Posterior vena cava (tissue), 2 donors: ENCODE results near the gene DENND5A. TPM values are rescaled to one million over a fixed set of nuclear protein-coding genes. Genes with fewer than 3 reads are reported as not detected.
"Not testable (repeated sequence)": the region's sequence is repeated elsewhere in the genome, so short reads cannot be mapped to it uniquely, and the experiment has no call there.

Experiments
- DNase-seq: peaks from one replicate; pipeline ENCODE4 v3.0.0-alpha.2; 2020; ENCODE audit warnings: low spot score
- intact Hi-C, 2 donors: fragments of 100-400 bp; cut with DNase I; formaldehyde crosslinking; loops; one replicate each; pipeline versions ENCODE4 v1.14.1 to v1.14.2; 2022 to 2023
- total RNA-seq, 2 donors: library from RNA; stranded (reverse); fragmentation: NEBNext Ultra II Directional; extraction: Animal tissue kit (Norgen Biotek cat#: 25700); gene quantifications; one replicate each; pipeline ENCODE4 v1.2.1, GENCODE V29; 2021
- donor health status: DM: yes; HTN: yes; CAD: no.
- donor health status: DM: yes; HTN: yes; CAD: no.

The DENND5A gene
- total RNA-seq, 2 donors from 2014 or later: 97.4 to 132 TPM

DNA sequence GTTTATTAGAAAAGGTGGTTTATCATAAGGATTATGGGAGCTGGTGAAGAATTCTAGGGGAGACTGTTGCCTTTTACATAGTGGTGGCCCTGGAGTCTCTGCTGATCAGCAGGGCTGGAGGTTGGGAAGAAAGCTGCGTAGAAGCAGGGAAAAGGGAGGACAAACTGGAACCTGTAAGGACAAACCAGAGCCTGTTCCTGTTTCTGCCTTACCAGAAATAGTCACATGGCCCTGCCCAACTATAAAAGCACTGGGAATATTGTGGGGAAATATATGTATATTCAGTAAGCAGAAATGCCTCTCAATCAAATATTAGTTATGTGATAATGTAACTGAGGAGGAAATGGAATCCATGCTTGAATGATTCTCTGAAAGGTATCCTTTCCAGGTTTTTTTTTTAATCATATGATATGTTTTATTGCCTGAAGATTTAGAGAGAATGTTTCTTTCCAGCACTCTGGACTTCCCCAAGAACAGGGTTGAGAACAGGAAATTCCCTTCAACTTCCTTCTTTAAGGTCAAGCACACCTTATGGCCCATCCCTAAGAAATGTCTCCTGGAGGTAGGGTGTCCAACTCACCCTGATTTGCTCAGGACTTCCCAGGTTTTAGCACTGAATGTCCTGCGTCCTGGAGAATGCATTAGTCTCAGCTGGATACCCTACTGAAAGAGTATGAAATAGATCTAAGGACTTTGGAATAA is 139.8 kb downstream of the DENND5A start:
- no peak for DNase-seq
- intact Hi-C loops: no loop called here

- intact Hi-C loops: no loop called here
- DNase-seq: no peak
Observed at GRCh38 chr11:9123595-9124304, 141.4 kb downstream of the DENND5A start.

- intact Hi-C loops: no loop called here
- no peak for DNase-seq
Observed at GRCh38 chr11:9121469-9121796, 143.7 kb downstream of the DENND5A start.

- DNase-seq: no peak
- intact Hi-C loops: no loop called here
Observed at GRCh38 chr11:9120664-9121468, 144.3 kb downstream of the DENND5A start.

DNA sequence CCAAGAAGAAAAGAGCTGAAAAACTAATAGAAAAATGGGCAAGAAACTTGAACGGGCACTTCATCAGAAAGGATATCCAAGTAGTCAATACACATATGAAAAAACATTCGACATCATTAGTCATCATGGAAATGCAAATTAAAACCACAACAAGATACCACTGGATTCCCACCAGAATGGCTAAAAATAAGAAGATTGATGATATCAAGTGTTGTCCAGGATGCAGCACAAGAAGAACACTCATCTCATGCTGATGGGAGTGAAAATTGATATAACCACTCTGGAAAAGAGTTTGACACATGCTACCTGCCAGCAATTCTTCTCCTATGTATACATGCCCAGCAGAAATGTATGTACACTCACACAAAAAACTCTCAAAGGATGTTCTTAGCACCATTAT is 146.9 kb downstream of the DENND5A start:
- intact Hi-C loops: no loop called here
- DNase-seq: no peak

DNA sequence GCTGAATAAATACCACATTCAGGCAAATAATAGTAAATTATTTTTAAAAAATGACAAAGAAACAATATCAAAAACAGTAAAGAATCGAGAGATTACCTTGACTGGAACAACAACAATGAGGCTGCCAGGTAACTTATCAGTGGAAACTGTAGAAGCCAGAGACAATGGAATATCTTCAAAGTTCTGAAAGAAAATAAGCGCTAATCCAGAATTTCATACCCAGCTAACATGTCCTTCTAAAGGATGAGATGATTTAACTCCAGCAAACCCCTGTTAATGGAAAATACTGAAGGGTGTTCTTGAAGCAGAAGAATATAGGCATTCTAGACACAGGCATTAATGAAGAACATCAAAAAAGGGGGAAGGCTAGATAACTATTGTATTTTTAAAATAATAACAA is 153.1 kb downstream of the DENND5A start:
- intact Hi-C loops: no loop called here
- DNase-seq: no peak

GRCh38 chr11:9109858-9110731 is 155.1 kb downstream of the DENND5A start:
- no peak for DNase-seq
- intact Hi-C loops: no loop called here

DNA sequence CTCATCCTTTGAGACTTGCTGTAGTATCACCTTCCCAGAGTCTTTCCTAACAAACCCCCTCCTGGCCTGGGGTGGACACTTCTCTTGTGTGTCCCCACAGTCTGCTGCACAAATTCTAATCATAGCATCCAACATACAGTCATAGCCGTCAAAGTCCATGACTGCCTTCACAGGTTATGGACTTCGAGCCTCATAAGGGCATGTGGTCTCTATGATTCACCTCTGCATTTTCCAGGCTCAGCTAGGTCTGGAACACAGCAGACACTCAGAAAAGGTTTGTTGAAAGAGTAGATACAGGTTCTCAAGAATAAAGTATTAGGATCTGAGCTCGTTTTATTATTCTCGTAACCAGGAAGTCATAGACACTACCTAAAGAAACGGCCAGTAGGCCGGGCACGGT is 160.6 kb downstream of the DENND5A start:
- intact Hi-C loops: no loop called here
- DNase-seq: no peak

DNA sequence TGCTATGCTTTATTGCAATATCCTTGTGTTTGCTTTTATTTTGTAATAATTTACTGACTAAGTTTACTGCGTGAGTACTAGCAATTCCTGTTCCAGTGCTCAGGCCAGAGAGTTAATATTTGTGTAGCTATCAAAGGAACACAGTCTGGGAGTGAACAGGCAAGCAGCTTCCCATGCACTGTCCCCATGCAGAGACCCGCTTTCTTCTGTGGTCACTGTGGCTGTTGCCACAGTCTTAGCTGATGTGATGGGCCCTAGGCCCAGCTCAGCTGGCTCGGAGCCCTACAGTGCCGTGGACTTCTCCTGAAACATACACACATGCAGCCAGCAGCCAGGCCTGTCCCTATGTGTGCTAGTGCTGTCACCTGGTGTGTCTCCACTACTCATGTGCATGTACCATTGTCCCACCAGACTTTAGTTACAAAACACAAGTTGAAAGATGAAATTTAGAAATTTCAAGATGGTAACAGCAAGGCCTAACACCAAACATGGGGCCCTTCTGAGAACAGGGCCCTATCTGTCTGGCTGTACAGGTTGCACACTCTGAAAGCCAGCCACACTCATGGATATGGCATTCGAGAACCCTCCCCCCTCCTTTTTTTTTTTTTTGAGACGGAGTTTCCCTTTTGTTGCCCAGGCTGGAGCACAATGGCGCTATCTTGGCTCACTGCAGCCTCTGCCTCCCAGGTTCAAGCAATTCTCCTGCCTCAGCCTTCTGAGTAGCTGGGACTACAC is 161.4 kb downstream of the DENND5A start:
- DNase-seq: no peak
- intact Hi-C loops: no loop called here

DNA sequence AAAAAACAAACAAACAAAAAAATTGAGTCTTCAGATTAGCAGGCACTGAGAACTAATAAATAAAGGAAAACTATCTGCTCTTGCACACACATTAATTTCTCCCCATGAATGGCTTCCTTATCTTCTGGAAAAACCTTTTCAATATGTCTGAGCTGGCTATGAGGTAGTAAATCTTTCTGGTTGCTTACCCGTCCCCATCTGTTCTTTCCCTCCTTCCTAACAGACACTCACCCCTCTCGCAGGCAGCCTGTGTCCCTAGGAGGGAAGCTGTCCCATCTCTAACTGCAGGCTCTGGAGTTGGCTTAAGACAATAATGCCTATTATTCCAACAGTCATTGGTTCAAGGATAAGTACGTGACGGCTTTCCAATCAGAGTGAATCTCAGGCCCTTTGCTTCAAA is 165.5 kb downstream of the DENND5A start:
- no peak for DNase-seq
- intact Hi-C loops: no loop called here

GRCh38 chr11:9098455-9098854 is 166.7 kb downstream of the DENND5A start:
- intact Hi-C loops, DNase-seq: not testable (repeated sequence)

GRCh38 chr11:9097186-9097943 is 167.8 kb downstream of the DENND5A start:
- intact Hi-C loops, DNase-seq: not testable (repeated sequence)

- DNase-seq: no peak
- intact Hi-C loops: no loop called here
Observed at GRCh38 chr11:9096427-9096826, 168.7 kb downstream of the DENND5A start.

DNA sequence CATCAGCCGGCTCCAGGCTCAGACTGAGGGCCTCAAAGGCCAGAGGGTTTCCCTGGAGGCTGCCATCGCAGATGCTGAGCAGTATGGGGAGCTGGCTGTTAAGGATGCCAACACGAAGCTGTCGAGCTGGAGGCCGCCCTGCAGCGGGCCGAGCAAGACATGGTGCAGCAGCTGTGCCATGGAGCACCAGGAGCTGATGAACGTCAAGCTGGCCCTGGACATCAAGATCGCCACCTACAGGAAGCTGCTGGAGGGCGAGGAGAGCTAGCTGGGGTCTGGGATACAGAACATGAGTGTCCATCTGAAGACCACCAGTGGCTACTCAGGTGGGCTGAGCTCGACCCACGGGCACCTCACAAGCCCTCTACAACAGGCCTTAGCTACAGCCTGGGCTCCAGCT is 169.7 kb downstream of the DENND5A start:
- no peak for DNase-seq
- intact Hi-C loops: no loop called here

DNA sequence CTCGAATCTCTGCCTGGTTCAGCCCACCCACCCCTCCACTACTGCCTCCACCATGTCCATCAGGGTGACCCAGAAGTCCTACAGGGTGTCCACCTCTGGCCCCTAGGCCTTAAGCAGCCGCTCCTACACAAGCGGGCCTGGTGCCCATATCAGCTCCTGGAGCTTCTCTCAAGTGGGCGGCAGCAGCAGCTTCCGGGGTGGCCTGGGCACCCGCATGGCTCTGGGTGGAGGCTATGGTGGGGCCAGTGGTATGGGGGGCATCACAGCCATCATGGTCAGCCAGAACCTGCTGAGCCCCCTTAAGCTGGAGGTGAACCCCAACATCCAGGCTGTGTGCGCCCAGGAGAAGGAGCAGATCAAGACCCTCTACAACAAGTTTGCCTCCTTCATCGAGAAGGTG is 170.7 kb downstream of the DENND5A start:
- intact Hi-C loops: no loop called here
- DNase-seq: no peak

- intact Hi-C loops: no loop called here
- DNase-seq: no peak
Observed at GRCh38 chr11:9092853-9093778, 172.0 kb downstream of the DENND5A start.

- intact Hi-C loops: no loop called here
Observed at GRCh38 chr11:9092072-9092471, 173.1 kb downstream of the DENND5A start.

More at GRCh38 chr11:9092072-9092471, 173.1 kb downstream of the DENND5A start:
- DNase-seq: no peak
